GM12891 (cell line): Measurements from ENCODE around the gene ZEB1.
"Not testable (repeated sequence)": the region's sequence is repeated elsewhere in the genome, so short reads cannot be mapped to it uniquely, and the experiment has no call there.

Experiments used
- DNase-seq: peaks from one replicate; pipeline ENCODE4 v3.0.0; 2011; ENCODE audit warnings: low spot score; ENCODE audit not compliant: insufficient read length
- FAIRE-seq: peaks from 2 replicates; lab custom pipeline; 2011; peaks lifted over from hg19 to GRCh38; lab: Jason Lieb, UNC
- PAX5 ChIP-seq: IDR thresholded peaks from 2 replicates; pipeline ENCODE4 v1.6.1; 2011; ENCODE audit warnings: low read length, moderate library complexity, mild to moderate bottlenecking; ENCODE audit not compliant: insufficient read depth, severe bottlenecking
- POLR2A ChIP-seq: IDR thresholded peaks from 2 replicates; pipeline ENCODE4 v1.6.1; 2011; ENCODE audit warnings: low read depth, low read length, control low read depth
- POLR2AphosphoS5 ChIP-seq: IDR thresholded peaks from 2 replicates; pipeline ENCODE4 v1.6.1; 2011; ENCODE audit warnings: low read depth, low read length, control low read depth
- POU2F2 ChIP-seq: IDR thresholded peaks from 2 replicates; pipeline ENCODE4 v1.6.1; 2011; ENCODE audit warnings: low read depth, mild to moderate bottlenecking, control low read depth, low read length, moderate library complexity
- SPI1 ChIP-seq: IDR thresholded peaks from 2 replicates; pipeline ENCODE4 v1.6.1; 2011; ENCODE audit warnings: low read depth, low read length, control low read depth
- TAF1 ChIP-seq: IDR thresholded peaks from 2 replicates; pipeline ENCODE4 v1.6.1; 2011; ENCODE audit warnings: low read depth, low read length, control low read depth

ZEB1 gene

GRCh38 chr10:31362023-31362641 lies 43.1 kb downstream of the ZEB1 start:
- TF ChIP-seq SPI1 (no peak), TAF1 (no peak), POLR2A (no peak), POLR2AphosphoS5 (no peak), PAX5 (no peak)
- DNase-seq = no peak
- no peak for FAIRE-seq

DNA sequence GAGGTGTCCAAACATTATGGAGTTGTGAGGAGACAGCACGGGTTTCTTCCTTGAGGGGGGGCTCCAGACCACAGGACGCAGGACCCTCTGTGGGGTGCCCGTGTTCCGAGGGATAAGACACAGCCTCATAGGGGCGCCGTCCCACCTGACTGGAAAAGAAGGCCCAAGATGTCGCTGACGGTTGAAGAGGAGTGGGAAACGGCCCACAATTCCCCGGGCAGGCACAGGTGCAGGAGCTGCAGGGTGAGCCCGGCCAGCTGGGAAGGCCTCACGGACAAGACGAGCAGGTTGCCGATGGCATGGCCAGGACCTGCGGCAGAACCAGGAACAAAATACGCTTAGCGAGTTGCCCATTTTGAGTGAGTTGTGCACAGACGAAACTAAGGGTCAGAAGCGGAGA lies 44.7 kb downstream of the ZEB1 start:
- FAIRE-seq, DNase-seq: not testable (repeated sequence)

- not testable (repeated sequence) for FAIRE-seq, DNase-seq
Measured at GRCh38 chr10:31364238-31364637, 45.2 kb downstream of the ZEB1 start.

GRCh38 chr10:31366703-31367102 lies 47.7 kb downstream of the ZEB1 start:
- FAIRE-seq (no peak), DNase-seq (no peak)
- TF ChIP-seq TAF1 (no peak), POLR2A (no peak), SPI1 (no peak), POLR2AphosphoS5 (no peak), PAX5 (no peak), POU2F2 (no peak)

- TF ChIP-seq TAF1 = no peak
- no peak for TF ChIP-seq POU2F2
- TF ChIP-seq SPI1 = no peak
- no peak for TF ChIP-seq POLR2AphosphoS5
- TF ChIP-seq POLR2A = no peak
- no peak for TF ChIP-seq PAX5
- no peak for DNase-seq
- no peak for FAIRE-seq
Measured at GRCh38 chr10:31368724-31369123, 49.7 kb downstream of the ZEB1 start.

GRCh38 chr10:31372439-31372838 lies 53.4 kb downstream of the ZEB1 start:
- DNase-seq = no peak
- no peak for FAIRE-seq

DNA sequence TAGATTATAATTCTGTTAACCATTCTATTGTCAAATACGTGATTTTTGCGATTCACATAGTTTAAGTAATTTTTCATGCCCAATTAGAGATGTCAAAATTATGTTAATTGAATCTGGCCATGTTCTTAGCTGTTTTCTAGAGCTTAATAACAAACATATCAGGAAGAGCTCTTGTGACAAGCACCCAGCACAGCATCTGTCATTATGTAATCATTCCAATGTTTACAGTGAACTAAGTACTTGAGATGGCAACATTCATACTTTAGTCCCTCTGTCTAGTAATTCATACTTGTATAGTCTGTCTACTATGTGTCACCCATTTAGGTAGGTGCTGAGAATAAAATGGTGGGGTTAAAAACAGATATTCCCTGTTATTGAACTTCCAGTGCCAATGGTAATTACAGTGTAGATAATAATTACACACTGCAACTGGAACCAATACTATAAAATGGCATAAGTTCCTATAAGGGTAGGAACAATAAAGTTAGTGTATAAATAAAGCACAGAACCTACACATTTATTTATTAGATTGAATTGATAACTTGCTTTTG lies 55.2 kb downstream of the ZEB1 start:
- TF ChIP-seq POU2F2 (no peak), SPI1 (no peak), POLR2A (no peak), PAX5 (no peak)
- no peak for DNase-seq
- FAIRE-seq = peak; percentile 66

More at GRCh38 chr10:31372439-31372838, 53.4 kb downstream of the ZEB1 start:
- TF ChIP-seq TAF1 = no peak
- TF ChIP-seq PAX5 = no peak
- no peak for TF ChIP-seq POLR2AphosphoS5
- TF ChIP-seq POLR2A = no peak
- TF ChIP-seq SPI1 = no peak
- TF ChIP-seq POU2F2 = no peak

DNA sequence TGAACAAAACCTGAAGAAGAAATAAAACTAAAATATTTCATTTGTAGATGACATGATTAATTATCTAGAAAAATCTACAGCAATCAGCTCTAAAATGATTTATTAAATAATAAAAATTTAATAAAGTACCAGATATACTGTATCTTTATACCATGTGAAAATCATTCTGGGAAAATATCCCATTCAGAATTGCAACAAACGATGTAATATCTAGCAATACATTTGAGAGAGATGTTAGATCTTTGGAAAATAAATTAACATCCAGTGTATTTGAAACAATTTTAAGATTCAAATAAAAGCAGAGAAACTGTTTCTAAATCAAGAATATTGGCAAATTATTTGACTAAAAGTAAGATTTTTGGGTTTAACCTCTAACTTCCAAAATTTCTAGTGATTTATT lies 62.2 kb downstream of the ZEB1 start:
- DNase-seq = no peak
- TF ChIP-seq PAX5 = no peak
- no peak for TF ChIP-seq POU2F2
- no peak for TF ChIP-seq TAF1
- TF ChIP-seq POLR2AphosphoS5 = no peak
- TF ChIP-seq POLR2A = no peak
- TF ChIP-seq SPI1 = no peak
- FAIRE-seq = no peak

DNA sequence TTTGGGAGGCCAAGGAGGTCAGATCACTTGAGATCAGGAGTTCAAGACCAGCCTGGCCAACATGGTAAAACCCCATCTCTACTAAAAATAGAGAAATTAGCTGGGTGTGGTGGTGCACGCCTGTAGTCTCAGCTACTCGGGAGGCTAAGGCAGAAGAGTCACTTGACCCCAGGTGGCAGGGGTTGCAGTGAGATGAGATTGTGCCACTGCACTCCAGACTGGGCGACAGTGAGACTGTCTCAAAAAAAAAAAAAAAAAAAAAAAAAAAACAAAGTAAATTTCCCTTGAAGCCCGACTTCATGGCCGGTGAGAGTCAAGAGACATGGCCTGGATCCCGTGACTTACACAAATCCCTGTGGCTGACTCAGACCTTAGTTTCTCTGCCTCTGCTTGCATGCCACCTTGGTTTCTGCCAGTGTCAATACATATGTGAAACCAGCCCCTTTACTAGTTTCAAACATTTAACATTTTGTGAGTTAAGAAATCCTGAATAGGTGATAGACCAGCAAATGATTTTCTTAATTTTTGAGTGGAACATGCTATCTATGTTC lies 62.8 kb downstream of the ZEB1 start:
- no peak for DNase-seq
- peak; percentile 16 for FAIRE-seq
- TF ChIP-seq PAX5 (no peak), POLR2A (no peak), POU2F2 (no peak), SPI1 (no peak), TAF1 (no peak), POLR2AphosphoS5 (no peak)

DNA sequence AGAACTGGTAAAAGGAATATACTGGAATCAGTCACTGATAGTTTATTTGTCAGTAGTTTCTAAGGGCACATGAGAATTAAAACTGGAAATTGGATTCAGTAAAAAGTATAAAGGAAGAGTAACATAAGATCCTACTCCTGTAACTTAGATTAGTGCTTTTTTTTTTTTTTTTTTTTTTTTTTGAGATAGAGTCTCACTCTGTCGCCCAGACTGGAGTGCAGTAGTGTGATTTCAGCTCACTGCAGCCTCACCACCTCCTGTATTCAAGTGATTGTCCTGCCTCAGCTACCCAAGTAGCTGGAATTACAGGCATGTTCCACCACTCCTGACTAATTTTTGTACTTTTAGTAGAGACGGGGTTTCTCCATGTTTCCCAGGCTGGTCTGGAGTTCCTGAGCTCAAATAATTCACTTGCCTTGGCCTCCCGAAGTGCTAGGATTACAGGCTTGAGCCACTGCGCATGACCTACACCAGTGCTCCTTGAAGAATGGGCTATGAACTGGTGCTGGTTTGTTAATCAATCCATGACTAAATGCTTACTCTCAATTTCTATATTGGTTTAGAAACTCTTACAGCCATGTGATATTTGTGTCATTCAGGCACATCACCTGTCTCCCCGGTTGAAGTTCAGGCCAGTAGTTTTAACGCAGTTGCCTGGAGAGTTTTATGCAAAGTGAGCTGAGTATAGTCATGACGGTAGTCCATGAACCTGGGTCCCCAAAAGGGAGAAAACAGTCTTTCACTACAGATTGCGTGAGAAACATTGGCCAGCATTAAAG lies 65.0 kb downstream of the ZEB1 start:
- peak; percentile 95 for FAIRE-seq
- no peak for DNase-seq
- TF ChIP-seq TAF1 (no peak), SPI1 (no peak), POU2F2 (peak; percentile 97), POLR2AphosphoS5 (0 out of 2 replicates have a peak, but pooled peaks have one; percentile 52), POLR2A (peak; percentile 65)
